ENCODE data around the gene RABGGTA. TPM values are rescaled to one million over a fixed set of nuclear protein-coding genes. Genes with fewer than 3 reads are reported as not detected.
A peak's percentile ranks its signal among the peaks of the same experiment; 100 is the strongest.

The RABGGTA gene
- total and polyA plus RNA-seq, 9 of the 15 experiments (the other 6 are each of a cell fraction or from before 2014, with no cell fraction given), result 4.5 to 24.2 (median 15.5) TPM

GRCh38 chr14:24296341-24297157 lies 25.2 kb upstream of the RABGGTA start:
- intact Hi-C loops (cut with micrococcal nuclease) (loop anchor here (1.0 kb wide), 3 partner anchors 53 to 238 kb away; partner anchors contain the start of gene MDP1), in situ Hi-C loops (cut with MboI) (loop anchor here (5.0 to 10.0 kb wide), 2 partner anchors 54 to 282 kb away; partner anchors contain the start of gene TINF2)
- no TSS peak for BruUV-seq (replicated peaks)
- Histone ChIP-seq H4K20me1 (replicated peaks; ENCODE audit: control insufficient read depth, insufficient read depth, low read length) (no peaks in the 10 kb centered on the region), H3K27me3 (ENCODE audit: control insufficient read depth in 2 of 2, insufficient read depth in 2 of 2, low read length in 2 of 2) (no peaks in the 10 kb centered on the region), H3K9me3 (replicated peaks; ENCODE audit: control insufficient read depth, insufficient read depth, low read depth, low read length) (no peaks in the 10 kb centered on the region), H3K9ac (ENCODE audit: insufficient read depth in 1 of 2, low read depth in 2 of 2, low read length in 2 of 2) (no peak overlapping the region), H3K4me3 (no peak overlapping the region), H3K4me1 (replicated peaks in 1 of 2; ENCODE audit: control insufficient read depth in 2 of 2, insufficient read depth in 2 of 2, low read length in 2 of 2) (peaks cover 12 to 14% of the 10 kb centered on the region in 2 experiments; a peak in 4 of 5 replicates), H3K79me2 (ENCODE audit: control insufficient read depth, insufficient read depth, low read length) (peaks cover 28% of the 10 kb centered on the region), H3K9me1 (ENCODE audit: control insufficient read depth, insufficient read depth, low read length) (peaks cover 3% of the 10 kb centered on the region), H2AFZ (ENCODE audit: low read depth, low read length) (no peak overlapping the region), H3K4me2 (ENCODE audit: insufficient read depth, low read length) (no peak overlapping the region), H3K27ac (ENCODE audit: extremely low read depth, low read depth, low read length) (peak overlapping the region; percentile 32; the same call in 1 of the 3 replicates), H3K36me3 (ENCODE audit: control insufficient read depth, insufficient read depth, low read length) (peaks cover 31% of the 10 kb centered on the region)
- FAIRE-seq, result peak; percentile 96
- WGBS (ENCODE audit: insufficient coverage, low coverage, missing lambda C conversion rate), result 57% methylated on average over 8 of the region's 12 CpGs
- POLR2A ChIA-PET, result interaction anchor here (0.9 to 3.8 kb wide), 4 partner anchors 54 to 135 kb away, joined by 3 to 18 read pairs (median 7); partner anchors contain the start of genes CHMP4A and TINF2
- CTCF ChIA-PET (ENCODE audit: low intra/inter-chr PET ratio), result interaction anchor here (0.6 to 3.3 kb wide), 8 partner anchors 18 to 1272 kb away, joined by 3 to 41 read pairs (median 4); partner anchors contain the start of genes MDP1 and TINF2
- DNase-seq (ENCODE audit: extremely low read depth in 1 of 4, low spot score in 3 of 4), result peak; percentile 57 to 80 (median 64)
- peak; percentile 78 for ATAC-seq
- TF ChIP-seq SMC3 (conservative IDR thresholded peaks at IDR 0.05; ENCODE audit: insufficient read depth, low read depth, low read length) (peak; percentile 88), CC2D1A (IDR thresholded peaks at IDR 0.05) (0 out of 2 replicates have a peak, but pooled peaks have one; percentile 54), RBM14 (IDR thresholded peaks at IDR 0.05; ENCODE audit: borderline replicate concordance, insufficient read depth, low read depth, low read length) (no peak), KLF13 (tag; IDR thresholded peaks at IDR 0.05; ENCODE audit: borderline replicate concordance, low read depth) (no peak)
- TF ChIP-seq, protein P1, sequence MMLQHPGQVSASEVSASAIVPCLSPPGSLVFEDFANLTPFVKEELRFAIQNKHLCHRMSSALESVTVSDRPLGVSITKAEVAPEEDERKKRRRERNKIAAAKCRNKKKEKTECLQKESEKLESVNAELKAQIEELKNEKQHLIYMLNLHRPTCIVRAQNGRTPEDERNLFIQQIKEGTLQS (IDR thresholded peaks at IDR 0.05), result peak; percentile 53; the same call in 1 of the 2 replicates
- TF ChIP-seq, protein P1 (CRISPR knock-in tag; conservative IDR thresholded peaks at IDR 0.05), result no peak
- TF ChIP-seq, protein P2, sequence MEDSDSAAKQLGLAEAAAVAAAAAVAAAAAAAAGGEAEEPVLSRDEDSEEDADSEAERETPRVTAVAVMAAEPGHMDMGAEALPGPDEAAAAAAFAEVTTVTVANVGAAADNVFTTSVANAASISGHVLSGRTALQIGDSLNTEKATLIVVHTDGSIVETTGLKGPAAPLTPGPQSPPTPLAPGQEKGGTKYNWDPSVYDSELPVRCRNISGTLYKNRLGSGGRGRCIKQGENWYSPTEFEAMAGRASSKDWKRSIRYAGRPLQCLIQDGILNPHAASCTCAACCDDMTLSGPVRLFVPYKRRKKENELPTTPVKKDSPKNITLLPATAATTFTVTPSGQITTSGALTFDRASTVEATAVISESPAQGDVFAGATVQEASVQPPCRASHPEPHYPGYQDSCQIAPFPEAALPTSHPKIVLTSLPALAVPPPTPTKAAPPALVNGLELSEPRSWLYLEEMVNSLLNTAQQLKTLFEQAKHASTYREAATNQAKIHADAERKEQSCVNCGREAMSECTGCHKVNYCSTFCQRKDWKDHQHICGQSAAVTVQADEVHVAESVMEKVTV (CRISPR knock-in tag; IDR thresholded peaks at IDR 0.05), result peak; percentile 70
- TF ChIP-seq, protein P3, sequence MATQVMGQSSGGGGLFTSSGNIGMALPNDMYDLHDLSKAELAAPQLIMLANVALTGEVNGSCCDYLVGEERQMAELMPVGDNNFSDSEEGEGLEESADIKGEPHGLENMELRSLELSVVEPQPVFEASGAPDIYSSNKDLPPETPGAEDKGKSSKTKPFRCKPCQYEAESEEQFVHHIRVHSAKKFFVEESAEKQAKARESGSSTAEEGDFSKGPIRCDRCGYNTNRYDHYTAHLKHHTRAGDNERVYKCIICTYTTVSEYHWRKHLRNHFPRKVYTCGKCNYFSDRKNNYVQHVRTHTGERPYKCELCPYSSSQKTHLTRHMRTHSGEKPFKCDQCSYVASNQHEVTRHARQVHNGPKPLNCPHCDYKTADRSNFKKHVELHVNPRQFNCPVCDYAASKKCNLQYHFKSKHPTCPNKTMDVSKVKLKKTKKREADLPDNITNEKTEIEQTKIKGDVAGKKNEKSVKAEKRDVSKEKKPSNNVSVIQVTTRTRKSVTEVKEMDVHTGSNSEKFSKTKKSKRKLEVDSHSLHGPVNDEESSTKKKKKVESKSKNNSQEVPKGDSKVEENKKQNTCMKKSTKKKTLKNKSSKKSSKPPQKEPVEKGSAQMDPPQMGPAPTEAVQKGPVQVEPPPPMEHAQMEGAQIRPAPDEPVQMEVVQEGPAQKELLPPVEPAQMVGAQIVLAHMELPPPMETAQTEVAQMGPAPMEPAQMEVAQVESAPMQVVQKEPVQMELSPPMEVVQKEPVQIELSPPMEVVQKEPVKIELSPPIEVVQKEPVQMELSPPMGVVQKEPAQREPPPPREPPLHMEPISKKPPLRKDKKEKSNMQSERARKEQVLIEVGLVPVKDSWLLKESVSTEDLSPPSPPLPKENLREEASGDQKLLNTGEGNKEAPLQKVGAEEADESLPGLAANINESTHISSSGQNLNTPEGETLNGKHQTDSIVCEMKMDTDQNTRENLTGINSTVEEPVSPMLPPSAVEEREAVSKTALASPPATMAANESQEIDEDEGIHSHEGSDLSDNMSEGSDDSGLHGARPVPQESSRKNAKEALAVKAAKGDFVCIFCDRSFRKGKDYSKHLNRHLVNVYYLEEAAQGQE (IDR thresholded peaks at IDR 0.05; ENCODE audit: borderline replicate concordance), result peak; percentile 83
- TF ChIP-seq, protein P3 (CRISPR knock-in tag; IDR thresholded peaks at IDR 0.05; ENCODE audit: low read depth), result no peak

Data from K562 (cell line).